AG04449 (cell line): ENCODE measurements around the gene ACTR10.

ENCODE experiments used
- CTCF ChIA-PET: fragments of 350-600 bp; formaldehyde crosslinking; extraction: SDS; loops from one replicate; lab custom pipeline; 2021; ENCODE audit warnings: antibody characterized with exemption; lab: Yijun Ruan, JAX
- POLR2A ChIA-PET: fragments of 400-600, 350-600 bp; formaldehyde crosslinking; extraction: SDS; loops from one replicate; lab custom pipeline; 2020; ENCODE audit warnings: antibody characterized with exemption, inconsistent platforms; lab: Yijun Ruan, JAX
- DNase-seq: peaks from one replicate; pipeline ENCODE4 v3.0.0-alpha.2; 2010; ENCODE audit warnings: low read depth, low spot score
- H3K4me3 ChIP-seq: 2 replicates; pipeline ENCODE4 v1.5.1; 2011; ENCODE audit warnings: low read depth, mild to moderate bottlenecking, control low read depth, low read length
- CTCF ChIP-seq: IDR thresholded peaks from one replicate; pipeline ENCODE4 v1.5.1; 2011; ENCODE audit warnings: mild to moderate bottlenecking, moderate library complexity, low read length, control low read depth, inconsistent platforms; ENCODE audit not compliant: insufficient read depth; ENCODE audit errors: missing control alignments

ACTR10 gene

GRCh38 chr14:58199726-58200479 lies at the start of gene ACTR10:
ACTR10 (plus strand) TSS chr14:58200149; CDS start chr14:58200218, 69 bp downstream.
- ChIA-PET POLR2A (interaction anchor here (0.6 to 1.8 kb wide), 4 partner anchors 9 to 98 kb away, joined by 3 to 5 read pairs (median 4); partner anchors contain the start of gene ARID4A), CTCF (interaction anchor here (0.8 to 1.1 kb wide), 2 partner anchors 9 to 90 kb away, joined by 3 read pairs; no protein-coding TSS in a partner anchor)
- DNase-seq = no peak
- peak within 1 kb of the TSS; percentile 90 for H3K4me3 ChIP-seq
- TF ChIP-seq CTCF = no peak

- TF ChIP-seq CTCF = no peak
- CTCF ChIA-PET = interaction anchor here (1.2 to 1.8 kb wide), 2 partner anchors 16 to 17 kb away, joined by 4 to 6 read pairs; no protein-coding TSS in a partner anchor
- H3K4me3 ChIP-seq = no peak overlapping the region
- no peak for DNase-seq
- POLR2A ChIA-PET = no interaction called here
Observed at GRCh38 chr14:58150243-58150805, 49.6 kb upstream of the ACTR10 start.

- no peak for TF ChIP-seq CTCF
- ChIA-PET POLR2A (interaction anchor here (1.0 kb wide), 1 partner anchor 15 kb away, joined by 3 read pairs; no protein-coding TSS in a partner anchor), CTCF (interaction anchor here (1.0 to 1.1 kb wide), 2 partner anchors 41 to 79 kb away, joined by 3 to 4 read pairs; no protein-coding TSS in a partner anchor)
- H3K4me3 ChIP-seq = peak overlapping the region; percentile 73
- no peak for DNase-seq
Observed at GRCh38 chr14:58151133-58152013, 48.6 kb upstream of the ACTR10 start.

- DNase-seq = no peak
- CTCF ChIA-PET = interaction anchor here (0.8 to 1.1 kb wide), 5 partner anchors 9 to 80 kb away, joined by 3 to 4 read pairs (median 4); no protein-coding TSS in a partner anchor
- TF ChIP-seq CTCF = no peak
- peak within 1 kb of the TSS; percentile 73 for H3K4me3 ChIP-seq
- POLR2A ChIA-PET = interaction anchor here (1.0 kb wide), 1 partner anchor 14 kb away, joined by 3 read pairs; no protein-coding TSS in a partner anchor
Observed at GRCh38 chr14:58152014-58152857, 47.7 kb upstream of the ACTR10 start, which contains the start of gene ARMH4. ARMH4 (minus strand) TSS chr14:58152213; CDS start chr14:58139358, 12,855 bp downstream.

GRCh38 chr14:58160561-58160960 lies 39.4 kb upstream of the ACTR10 start:
- CTCF ChIA-PET = interaction anchor here (1.1 to 1.8 kb wide), 4 partner anchors 8 to 54 kb away, joined by 3 to 4 read pairs (median 4); no protein-coding TSS in a partner anchor
- POLR2A ChIA-PET = no interaction called here
- no peak for TF ChIP-seq CTCF
- DNase-seq = no peak
- no peak overlapping the region for H3K4me3 ChIP-seq
